ENCODE results near the gene FRYL.

Gene FRYL

DNA sequence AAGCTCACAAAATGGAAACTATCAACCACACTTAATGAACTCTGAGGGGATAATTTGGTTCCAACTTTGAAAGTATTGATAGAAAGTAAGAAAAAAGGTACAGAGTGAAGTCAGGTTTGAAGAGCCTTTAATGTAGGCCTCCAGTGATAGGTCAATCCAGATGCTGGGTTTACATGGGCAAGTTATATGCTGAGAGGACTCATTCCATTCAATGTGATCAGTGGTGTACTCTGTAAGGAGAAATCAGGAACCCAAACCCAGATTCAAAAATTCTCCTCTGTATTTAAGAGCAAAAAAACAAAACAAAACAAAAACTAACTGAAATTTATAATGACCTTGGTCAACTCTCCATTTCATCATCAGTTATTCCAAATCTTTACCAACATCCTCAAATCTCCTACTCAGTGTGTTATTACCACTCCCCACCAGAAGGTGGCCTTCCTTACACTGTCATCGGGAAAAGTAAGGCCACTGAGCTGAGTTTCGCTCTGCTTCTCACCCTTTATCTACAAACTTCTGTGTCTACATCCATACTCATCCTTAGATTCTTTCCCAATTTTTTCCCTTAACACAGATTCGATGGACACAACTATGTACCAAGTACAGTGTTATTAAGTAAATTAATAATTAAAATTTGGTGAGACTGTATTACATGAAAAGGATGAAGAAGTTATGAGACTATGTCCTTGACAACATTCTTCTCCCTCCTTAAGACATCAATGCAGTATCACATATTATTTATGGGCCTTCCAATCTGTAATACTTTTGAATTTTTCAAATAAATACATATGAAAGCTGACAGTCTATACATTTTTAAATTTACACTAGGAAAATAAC lies 201.7 kb downstream of the FRYL start:
- TF ChIP-seq, protein P1, sequence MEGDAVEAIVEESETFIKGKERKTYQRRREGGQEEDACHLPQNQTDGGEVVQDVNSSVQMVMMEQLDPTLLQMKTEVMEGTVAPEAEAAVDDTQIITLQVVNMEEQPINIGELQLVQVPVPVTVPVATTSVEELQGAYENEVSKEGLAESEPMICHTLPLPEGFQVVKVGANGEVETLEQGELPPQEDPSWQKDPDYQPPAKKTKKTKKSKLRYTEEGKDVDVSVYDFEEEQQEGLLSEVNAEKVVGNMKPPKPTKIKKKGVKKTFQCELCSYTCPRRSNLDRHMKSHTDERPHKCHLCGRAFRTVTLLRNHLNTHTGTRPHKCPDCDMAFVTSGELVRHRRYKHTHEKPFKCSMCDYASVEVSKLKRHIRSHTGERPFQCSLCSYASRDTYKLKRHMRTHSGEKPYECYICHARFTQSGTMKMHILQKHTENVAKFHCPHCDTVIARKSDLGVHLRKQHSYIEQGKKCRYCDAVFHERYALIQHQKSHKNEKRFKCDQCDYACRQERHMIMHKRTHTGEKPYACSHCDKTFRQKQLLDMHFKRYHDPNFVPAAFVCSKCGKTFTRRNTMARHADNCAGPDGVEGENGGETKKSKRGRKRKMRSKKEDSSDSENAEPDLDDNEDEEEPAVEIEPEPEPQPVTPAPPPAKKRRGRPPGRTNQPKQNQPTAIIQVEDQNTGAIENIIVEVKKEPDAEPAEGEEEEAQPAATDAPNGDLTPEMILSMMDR (IDR thresholded peaks at IDR 0.05) = peak; percentile 86
- no peak for TF ChIP-seq ZFX (IDR thresholded peaks at IDR 0.05; ENCODE audit: borderline replicate concordance)

DNA sequence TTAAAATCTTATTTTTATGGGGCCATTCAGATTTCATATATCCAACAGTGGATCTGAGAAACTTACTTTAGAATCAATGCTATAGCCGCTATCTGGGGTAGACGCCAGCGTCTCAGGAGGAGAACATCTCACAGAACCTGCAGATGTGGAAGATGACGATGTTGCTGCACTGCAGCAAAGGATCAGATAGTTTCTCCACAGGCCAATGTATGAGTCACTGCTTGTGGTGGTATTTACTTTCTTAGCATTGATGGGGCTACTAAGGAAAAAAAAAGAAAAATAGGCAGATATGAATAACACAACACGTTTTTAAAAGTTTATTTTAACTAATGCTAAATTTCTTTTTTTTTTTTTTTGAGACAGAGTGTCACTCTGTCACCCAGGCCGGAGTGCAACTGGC lies 204.1 kb downstream of the FRYL start:
- TF ChIP-seq, protein P1 (IDR thresholded peaks at IDR 0.05) = no peak

More for the DNA sequence above, 201.7 kb downstream of the FRYL start:
- no peak overlapping the region for H3K27ac ChIP-seq

DNA sequence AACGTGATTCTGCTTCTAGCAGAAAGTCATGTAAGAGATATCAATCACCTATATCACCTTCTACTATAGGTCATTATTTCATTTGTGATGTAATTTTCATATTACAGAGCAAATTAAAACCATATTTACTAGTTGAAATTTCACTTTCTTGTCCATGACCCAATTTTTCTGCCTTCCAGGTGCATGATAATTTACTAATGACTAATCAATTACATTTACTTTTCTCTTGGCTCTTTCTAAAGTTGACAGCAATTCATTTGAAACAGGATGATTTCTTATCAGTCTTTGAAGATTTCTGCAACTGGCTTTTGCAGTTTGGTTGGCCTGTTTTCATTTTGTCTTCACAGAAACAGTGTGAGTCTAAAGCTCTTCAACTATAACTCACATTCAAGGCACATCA lies 208.6 kb downstream of the FRYL start:
- TF ChIP-seq, protein P1 (IDR thresholded peaks at IDR 0.05) = no peak
- TF ChIP-seq ZFX (IDR thresholded peaks at IDR 0.05; ENCODE audit: borderline replicate concordance) = no peak
- no peak overlapping the region for H3K27ac ChIP-seq

More for the DNA sequence above, 204.1 kb downstream of the FRYL start:
- H3K27ac ChIP-seq = no peak overlapping the region

DNA sequence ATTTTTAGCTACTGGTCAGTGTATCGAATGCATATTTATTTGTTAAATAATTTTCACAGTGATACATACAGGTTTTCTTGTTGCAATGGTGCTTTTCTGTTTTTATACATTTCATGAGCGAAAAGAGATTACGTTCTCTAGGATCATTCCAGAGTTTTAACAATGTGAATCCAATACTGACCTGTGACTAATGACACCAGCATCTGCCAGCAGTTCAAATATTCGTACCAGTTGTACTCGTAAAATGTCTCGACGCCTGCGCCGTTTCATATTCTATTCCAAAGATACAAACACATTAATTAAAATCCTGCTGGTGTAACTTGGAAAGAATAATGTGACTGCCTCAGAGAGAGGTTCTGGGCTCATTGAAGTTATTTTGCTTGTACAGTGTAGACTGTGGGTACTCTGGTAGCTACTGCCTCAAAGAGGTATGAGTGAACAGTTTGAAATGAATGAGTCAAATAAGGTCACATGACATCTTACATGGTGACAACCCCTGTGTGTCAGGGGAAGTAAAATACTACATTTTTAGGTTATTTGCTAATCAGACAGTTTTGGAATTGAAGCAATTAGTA lies 209.3 kb downstream of the FRYL start:
- TF ChIP-seq, protein P1 (IDR thresholded peaks at IDR 0.05) = no peak
- no peak for TF ChIP-seq ZFX (IDR thresholded peaks at IDR 0.05; ENCODE audit: borderline replicate concordance)
- no peak overlapping the region for H3K27ac ChIP-seq

DNA sequence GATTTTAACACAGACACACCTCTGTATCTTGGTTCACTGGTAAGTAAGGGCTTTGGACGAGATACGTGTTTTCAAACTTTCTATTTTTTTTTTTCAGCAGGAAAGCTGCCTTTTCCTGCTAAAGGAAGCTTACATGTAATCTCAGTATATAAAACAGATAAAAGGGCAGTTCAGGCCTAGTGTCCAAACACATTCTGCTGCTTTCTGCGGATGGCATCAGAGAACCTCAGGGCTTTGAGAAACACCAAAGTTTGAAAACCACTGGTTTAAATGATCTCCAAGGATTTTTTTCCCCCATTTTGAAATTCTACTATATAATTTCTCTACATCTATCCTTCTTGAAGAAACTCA lies 214.1 kb downstream of the FRYL start:
- no peak overlapping the region for H3K27ac ChIP-seq
- TF ChIP-seq, protein P1 (IDR thresholded peaks at IDR 0.05) = no peak
- no peak for TF ChIP-seq ZFX (IDR thresholded peaks at IDR 0.05; ENCODE audit: borderline replicate concordance)

DNA sequence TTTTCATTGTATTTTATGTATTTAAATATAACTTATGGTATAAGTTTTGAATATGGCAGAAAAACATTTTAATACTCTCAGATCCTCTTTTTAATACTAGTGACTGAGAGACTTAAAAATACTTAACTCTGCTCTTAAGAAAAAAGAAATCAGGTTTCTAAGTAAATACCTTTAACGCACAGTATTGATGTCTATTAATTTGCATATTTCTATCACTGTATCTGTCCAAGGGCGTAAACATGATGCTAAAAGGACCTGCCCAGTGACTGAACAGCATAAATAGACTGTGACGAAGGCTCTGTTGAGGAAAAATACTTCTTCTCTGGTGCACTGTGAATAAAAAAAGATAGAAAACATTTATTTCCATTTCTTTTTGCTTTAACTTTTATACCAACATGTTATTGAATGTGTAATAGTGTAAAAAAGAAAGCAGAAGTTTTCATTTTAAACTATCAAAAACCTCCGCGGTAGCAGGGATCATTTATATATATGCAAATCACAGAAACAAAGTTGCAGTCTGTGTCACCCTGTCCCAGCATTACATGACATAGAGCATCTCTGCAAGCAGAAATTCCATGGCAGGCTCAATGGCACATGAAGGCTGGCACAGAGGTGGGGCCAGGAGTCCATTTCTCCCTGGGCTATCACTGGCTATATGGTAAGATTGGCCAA lies 214.6 kb downstream of the FRYL start:
- no peak overlapping the region for H3K27ac ChIP-seq
- TF ChIP-seq, protein P1 (IDR thresholded peaks at IDR 0.05) = no peak
- no peak for TF ChIP-seq ZFX (IDR thresholded peaks at IDR 0.05; ENCODE audit: borderline replicate concordance)

DNA sequence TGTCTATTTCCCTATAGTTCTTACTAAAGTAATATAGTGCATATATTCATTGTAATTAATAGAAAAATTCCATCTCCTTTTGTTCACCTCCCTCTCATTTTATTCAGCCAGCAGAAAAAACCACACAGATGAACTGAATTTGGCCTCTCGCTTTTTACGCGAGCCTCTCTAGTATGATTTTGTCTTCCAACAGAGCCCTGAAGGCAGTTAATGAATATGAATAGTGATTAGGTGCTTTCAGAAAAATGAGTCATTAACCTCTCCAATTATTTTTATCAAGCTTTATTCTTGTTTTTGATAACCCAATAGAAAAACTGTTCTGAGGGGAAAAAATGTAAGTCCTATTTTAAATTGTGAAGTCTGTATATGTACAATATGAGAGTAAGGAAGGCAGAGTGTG lies 215.9 kb downstream of the FRYL start:
- H3K27ac ChIP-seq = no peak overlapping the region
- no peak for TF ChIP-seq ZFX (IDR thresholded peaks at IDR 0.05; ENCODE audit: borderline replicate concordance)
- TF ChIP-seq, protein P1 (IDR thresholded peaks at IDR 0.05) = no peak

Measured in 22Rv1 (cell line).